ENCODE data around the gene UBL7. TPM values are rescaled to one million over a fixed set of nuclear protein-coding genes. Genes with fewer than 3 reads are reported as not detected.

The UBL7 gene
- total RNA-seq, 1 experiment from 2014 or later = 47.5 TPM

DNA sequence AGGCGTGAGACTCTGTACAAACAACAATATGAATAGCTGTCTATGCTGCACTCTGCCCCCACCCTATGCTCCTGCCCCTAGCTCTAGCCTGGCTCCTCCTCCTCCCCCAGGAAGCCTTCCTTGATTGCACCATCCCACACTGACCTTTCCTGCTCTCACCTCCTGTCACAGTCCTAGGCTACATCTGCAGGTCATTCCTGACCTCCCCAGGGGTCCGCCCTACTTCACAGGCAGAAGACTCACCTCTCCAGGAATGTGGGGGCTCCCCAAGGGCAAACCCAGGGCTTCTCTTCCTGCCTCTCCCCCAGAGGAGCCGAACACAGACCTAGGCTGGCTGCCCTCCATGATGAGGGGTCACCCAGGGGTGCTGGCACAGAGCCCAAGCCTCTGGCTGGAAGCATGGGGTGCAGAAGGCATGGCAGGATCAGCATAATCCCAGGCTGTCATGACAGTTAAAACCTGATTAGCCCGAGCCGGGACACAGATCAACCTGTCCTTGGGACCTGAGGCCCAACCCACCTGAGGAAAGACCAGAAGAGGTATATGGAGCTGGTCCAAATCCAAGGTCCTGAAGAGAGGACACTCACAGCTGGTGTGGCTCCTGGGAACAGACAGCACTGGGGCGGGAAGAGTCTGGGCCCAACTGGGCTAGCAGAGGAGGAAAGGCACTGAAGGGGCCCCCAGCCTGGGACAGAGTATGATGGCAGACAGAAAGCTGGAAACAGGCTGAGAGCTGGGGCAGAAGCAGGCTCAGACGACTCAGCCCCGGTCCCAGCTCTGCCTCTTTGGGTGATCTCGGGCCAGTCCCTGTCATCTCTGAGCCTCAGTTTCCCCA, 33.1 kb downstream of the UBL7 start:
- no peaks in the 10 kb centered on the region for H3K9me3 ChIP-seq (ENCODE audit: control insufficient read depth, low read depth, low read length)
- H3K4ac ChIP-seq (ENCODE audit: low read depth, low read length) = no peak overlapping the region
- H4K91ac ChIP-seq (ENCODE audit: insufficient read length, low read depth, low read length) = no peak overlapping the region
- no peak overlapping the region for H3K27ac ChIP-seq (ENCODE audit: insufficient read length, low read depth, low read length)
- no peak overlapping the region for H2AK5ac ChIP-seq (ENCODE audit: insufficient read length, low read length)
- no peaks in the 10 kb centered on the region; a peak in 1 of 7 replicates for H3K36me3 Mint-ChIP-seq (ENCODE audit: insufficient read depth in 1 of 3, low read depth in 3 of 3)
- H2AFZ ChIP-seq (ENCODE audit: low read length) = no peak overlapping the region
- H3T11ph ChIP-seq (ENCODE audit: low read length) = no peak overlapping the region
- H3K14ac ChIP-seq (ENCODE audit: insufficient read depth, low read length) = no peak overlapping the region; the same call in 1 of the 2 replicates
- H3K23me2 ChIP-seq (ENCODE audit: insufficient read length, low read depth, low read length, poor library complexity, severe bottlenecking) = peaks cover 1% of the 10 kb centered on the region
- peaks cover 27% of the 10 kb centered on the region for H3K27me3 Mint-ChIP-seq (ENCODE audit: low read depth)
- no peak overlapping the region for H4K5ac ChIP-seq (ENCODE audit: insufficient read length, low read depth, low read length)
- no peak overlapping the region for H3K23ac ChIP-seq (ENCODE audit: insufficient read length, low read depth, low read length)
- H4K20me1 ChIP-seq (ENCODE audit: control insufficient read depth, insufficient read depth, insufficient read length) = no peaks in the 10 kb centered on the region
- no peaks in the 10 kb centered on the region; the same call in 1 of the 2 replicates for H3K27me3 ChIP-seq (ENCODE audit: insufficient read depth, low read length)
- no peak overlapping the region for H2BK12ac ChIP-seq (ENCODE audit: insufficient read length, low read depth, low read length)
- H3K27ac Mint-ChIP-seq = no peak overlapping the region
- peaks cover 5% of the 10 kb centered on the region; the same call in 1 of the 2 replicates for H3K79me2 ChIP-seq (ENCODE audit: insufficient read depth, low read length)
- H3K4me1 ChIP-seq (ENCODE audit: insufficient read depth, low read length) = peaks cover 4% of the 10 kb centered on the region; the same call in 1 of the 2 replicates
- H3K9ac ChIP-seq (ENCODE audit: extremely low read depth, insufficient read length, low read length) = no peak overlapping the region
- no peak overlapping the region for H3K18ac ChIP-seq (ENCODE audit: insufficient read length, low read depth, low read length)
- H3K56ac ChIP-seq (ENCODE audit: insufficient read length, low read depth, low read length) = no peak overlapping the region
- no peak overlapping the region for H2BK15ac ChIP-seq (ENCODE audit: low read depth, low read length)
- H3K79me1 ChIP-seq (ENCODE audit: insufficient read depth, low read depth, low read length, poor library complexity, severe bottlenecking) = no peaks in the 10 kb centered on the region
- no peaks in the 10 kb centered on the region for H3K9me3 Mint-ChIP-seq
- H2BK20ac ChIP-seq (ENCODE audit: low read depth, low read length, poor library complexity, severe bottlenecking) = no peak overlapping the region
- no CpG with 5 or more reads among the region's 9 CpGs for WGBS (ENCODE audit: extremely low coverage, insufficient read length, low lambda C conversion rate)
- peaks cover 31 to 44% of the 10 kb centered on the region in 2 experiments for H3K4me1 Mint-ChIP-seq
- no peak overlapping the region for H4K8ac ChIP-seq (replicated peaks; ENCODE audit: insufficient read length, low read depth, low read length)
- DNase-seq = no peak
- TF ChIP-seq CTCF (conservative IDR thresholded peaks at IDR 0.05) = no peak
- no peak overlapping the region for H3K4me2 ChIP-seq (ENCODE audit: insufficient read depth, insufficient read length, low read length)
- H3K4me3 Mint-ChIP-seq = no peak overlapping the region; a peak in 1 of 5 replicates
- no peak overlapping the region for H2BK120ac ChIP-seq (ENCODE audit: low read depth, low read length, poor library complexity, severe bottlenecking)
- H2BK5ac ChIP-seq (ENCODE audit: insufficient read length, low read length) = no peak overlapping the region

Data from H9 (cell line).